KBM-7 (cell line): ENCODE results near the gene PPM1H.

ENCODE experiments used
- DNase-seq: peaks from one replicate; pipeline ENCODE4 v3.0.0-alpha.2; 2015
- in situ Hi-C: fragments of 300-500 bp; cut with MboI; formaldehyde crosslinking; loops from 2 replicates; pipeline ENCODE4 v1.14.3; 2020; ENCODE audit warnings: low sequenced_read_pairs, low pct_unique_long_range_greater_than_20kb, mixed read lengths

Gene PPM1H

DNA sequence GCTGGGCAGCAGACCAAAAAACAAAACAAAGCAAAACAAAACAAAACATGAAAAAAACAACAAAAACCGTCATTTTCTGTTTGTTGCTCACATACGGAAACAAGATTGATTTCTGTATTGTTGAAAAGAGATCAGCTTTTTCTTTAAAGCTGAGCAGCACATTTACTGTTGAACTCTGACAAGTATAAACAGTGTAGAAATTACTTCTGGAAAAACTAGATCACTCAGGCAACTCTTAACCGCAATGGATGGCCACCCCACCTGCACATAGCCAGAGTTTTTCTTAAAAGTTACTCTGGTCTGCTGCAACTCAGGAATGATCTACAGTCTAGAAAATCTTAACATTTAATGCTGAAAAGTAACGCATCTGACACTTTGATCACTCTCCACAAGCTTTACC, 80.9 kb downstream of the PPM1H start:
- in situ Hi-C loops: no loop called here
- DNase-seq: no peak

DNA sequence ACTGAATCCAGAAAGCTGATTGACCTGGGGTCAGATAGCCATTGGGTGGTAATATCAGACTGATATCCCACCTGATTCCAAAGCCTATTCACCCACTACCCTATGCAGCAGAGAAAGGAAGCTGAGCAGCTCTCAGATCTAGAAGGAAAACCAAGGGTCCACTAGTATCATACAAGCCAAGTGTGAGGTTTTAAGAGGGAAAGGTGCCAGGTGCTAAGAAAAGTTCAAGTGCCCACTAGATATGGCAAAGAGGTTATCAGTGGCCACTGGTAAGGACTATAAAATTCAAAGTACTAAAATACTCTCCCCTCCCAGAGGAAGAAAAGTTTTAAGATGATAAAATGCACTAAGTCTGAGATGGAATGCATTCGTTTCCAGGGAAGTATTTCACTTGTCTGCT, 85.6 kb downstream of the PPM1H start:
- in situ Hi-C loops: no loop called here
- DNase-seq: no peak

DNA sequence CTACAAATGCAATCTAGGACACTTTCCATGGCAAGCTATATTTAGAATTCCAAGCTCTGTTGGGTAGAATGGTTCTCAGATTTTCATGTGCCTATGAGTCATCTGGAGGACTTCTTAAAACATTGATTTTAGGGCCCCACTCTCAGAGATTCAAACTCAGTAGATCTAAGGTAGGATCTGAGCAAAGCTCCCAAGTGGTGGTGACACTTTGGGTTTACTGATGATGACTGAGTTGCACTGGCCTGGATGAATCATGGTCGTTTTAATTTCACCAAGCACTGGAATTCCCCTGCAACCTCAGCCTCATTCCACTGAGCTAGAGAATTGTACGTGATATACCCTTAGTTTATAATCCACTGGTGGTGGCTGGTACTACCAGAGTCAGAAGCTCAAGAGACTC, 86.5 kb downstream of the PPM1H start:
- in situ Hi-C loops: no loop called here
- DNase-seq: no peak

DNA sequence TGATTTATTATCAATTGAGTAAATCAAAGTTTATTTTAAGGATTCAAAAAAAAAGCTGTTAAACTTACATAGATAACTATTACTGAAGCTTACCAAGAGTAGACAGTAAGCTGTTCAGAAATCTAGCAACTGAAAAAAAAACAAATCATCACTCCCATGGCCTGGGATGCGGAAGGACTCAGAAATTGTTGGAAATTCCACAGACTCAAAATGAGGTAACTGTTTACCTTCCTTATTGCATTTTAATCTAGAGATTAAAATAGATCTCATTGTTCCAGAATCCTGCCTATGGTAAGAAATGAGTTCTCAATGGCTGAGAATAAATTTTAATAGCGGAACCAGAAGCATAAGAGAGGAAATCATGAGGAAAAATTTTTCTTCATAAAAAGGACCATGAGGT, 87.2 kb downstream of the PPM1H start:
- in situ Hi-C loops: no loop called here
- DNase-seq: no peak

DNA sequence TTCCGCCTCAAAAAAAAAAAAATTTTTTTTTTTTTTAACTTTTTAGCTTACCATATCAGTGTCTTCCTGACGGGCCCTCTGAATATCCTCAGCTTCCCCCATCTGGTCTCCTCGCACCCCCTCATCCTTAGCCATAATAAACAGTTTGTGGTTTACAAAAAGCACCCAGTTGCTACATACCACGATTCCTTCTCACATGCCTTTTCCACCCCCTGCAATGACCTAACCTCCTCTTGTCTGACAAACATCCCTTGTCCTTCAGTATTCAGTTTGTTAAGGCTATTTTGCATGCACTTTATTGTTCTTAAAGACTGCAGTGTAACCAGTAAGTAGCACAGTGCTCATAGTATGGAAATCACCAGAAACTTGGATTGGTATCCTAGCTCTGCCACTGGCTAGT, 88.5 kb downstream of the PPM1H start:
- in situ Hi-C loops: no loop called here
- no peak for DNase-seq

DNA sequence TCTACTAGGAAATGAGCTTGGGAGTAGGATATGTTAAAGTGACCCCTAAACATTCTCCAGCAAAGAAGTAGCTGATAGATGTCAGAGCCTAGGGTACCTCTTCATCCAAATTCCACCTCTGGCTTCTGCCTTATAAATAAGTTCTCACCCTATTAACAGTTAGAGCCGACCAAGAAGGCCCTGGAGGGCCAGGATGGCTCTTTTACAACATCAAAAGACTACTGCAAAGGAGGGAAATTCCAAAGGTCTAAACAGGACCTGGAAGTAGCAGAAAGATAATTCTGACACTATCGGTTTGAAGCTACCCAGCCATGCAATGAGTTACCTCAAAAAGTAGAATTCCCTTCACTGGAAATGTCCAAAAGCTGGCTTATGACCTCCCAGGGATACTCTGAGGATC, 90.0 kb downstream of the PPM1H start:
- no peak for DNase-seq
- in situ Hi-C loops: no loop called here

DNA sequence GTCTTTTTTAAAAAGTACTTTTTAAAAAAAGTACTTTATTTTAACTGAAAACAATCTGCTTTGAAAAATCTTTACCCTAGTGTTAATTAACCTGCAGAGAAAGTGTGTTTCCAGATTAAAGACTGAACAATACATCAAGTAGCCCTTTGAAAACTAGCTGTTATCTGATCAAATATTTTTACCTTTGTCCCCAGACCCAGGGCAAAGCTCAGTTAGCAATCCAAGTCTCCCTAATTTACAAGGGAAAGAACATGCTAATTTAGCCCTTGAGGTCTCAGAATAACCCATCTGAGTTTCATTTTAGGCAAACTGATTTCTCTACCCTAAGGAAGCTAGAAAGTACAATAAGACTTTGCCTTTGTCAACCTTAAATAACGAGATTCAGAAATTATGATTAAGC, 91.2 kb downstream of the PPM1H start:
- in situ Hi-C loops: no loop called here
- no peak for DNase-seq

DNA sequence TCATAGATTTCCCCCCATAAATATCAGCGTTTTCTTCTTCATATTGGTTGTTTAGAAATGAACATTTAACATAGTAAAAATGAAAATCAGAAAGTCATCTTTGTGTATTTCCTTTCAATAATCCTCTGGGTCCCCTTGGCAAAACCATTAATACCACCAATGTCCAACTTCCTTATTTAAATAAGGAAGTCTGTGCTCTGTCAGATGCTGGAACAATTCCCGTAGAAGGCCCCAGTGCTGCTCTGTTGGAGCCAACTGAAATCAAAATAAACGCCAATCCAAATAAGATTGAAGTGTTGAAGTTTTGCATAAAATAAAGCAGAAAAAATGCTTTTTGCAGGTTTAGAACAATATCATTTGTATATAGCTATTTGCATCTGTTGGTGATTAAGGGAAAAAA, 93.1 kb downstream of the PPM1H start:
- in situ Hi-C loops: no loop called here
- peak; percentile 72 for DNase-seq

DNA sequence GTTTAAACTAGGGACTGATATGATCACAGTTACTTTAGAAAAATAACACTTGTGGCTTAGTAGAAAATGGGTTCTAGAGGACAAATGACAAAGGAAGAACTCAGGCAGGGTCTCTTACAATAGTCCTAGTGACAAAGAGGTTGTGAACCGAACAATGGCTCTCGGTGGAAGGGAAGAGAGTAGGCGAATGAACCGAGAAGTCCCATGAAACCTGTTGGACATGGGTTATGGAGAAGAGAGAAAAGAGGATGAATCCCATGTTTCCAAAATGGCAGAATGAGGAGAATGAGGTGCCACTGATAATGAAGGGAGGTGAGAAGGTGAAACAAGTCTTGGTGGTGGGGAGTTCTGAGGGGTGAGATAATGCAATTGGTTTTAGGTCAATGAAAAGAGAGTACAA, 94.1 kb downstream of the PPM1H start:
- in situ Hi-C loops: no loop called here
- DNase-seq: no peak

DNA sequence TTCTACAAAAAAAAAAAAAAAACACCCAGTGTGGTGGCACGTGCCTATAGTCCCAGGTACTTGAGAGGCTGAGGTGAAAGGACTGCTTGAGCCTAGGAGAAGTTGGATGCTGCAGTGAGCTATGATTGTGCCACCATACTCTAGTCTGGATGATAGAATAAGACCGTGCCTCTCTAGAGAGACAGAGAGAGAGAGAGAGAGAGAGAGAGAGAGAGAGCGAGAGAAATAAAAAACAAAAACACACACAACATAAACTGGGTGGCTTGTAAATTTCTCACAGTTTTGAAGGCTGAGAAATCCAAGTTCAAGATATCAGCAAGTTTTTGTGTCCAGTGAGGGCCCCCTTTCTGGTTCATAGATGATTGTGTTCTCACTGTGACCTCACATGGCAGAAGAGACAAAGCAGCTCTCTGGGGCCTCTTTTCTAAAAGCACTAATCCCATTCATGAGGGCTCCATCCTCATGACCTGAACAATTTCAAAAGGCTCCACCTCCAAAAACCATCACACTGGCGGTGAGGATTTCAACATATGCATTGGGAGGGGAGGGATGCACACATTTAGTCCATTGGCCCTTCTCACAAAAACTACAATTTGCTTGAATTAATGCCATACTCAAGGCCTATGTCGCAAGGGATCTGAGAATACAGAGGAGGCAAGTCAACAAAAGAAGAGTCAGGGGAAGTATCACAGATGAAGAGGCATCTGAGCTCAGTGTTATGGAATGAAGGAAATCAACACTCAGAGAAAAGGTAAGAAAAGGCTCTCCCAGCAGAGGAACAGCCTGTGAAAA, 94.9 kb downstream of the PPM1H start:
- in situ Hi-C loops: no loop called here
- no peak for DNase-seq

DNA sequence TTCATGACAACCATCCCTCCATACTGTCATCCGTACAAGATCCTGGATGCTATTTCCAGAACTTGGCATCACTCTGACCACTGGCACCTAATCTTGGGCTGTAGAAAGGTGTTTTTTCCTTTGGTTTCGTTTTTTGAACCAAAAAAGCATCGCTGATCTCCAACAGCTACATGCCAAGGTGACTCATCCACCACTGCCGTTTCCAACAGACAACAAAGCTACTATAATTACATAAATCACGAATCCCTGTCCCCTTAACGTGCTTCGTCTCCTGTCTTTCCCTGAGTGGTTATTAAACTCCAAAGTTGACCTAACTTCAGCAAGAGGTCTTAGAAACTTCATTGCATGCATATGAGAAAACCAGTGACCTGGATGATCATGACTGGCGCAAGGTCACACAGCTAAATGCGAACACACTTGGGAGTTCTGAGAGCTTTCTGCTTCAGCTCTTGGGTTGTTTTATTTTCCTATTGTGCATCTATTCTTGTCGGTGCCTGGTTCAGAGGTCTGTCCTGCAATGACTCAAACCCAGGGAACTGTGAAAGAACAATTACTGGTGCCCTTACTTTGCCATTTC, 99.9 kb downstream of the PPM1H start:
- in situ Hi-C loops: no loop called here
- no peak for DNase-seq

DNA sequence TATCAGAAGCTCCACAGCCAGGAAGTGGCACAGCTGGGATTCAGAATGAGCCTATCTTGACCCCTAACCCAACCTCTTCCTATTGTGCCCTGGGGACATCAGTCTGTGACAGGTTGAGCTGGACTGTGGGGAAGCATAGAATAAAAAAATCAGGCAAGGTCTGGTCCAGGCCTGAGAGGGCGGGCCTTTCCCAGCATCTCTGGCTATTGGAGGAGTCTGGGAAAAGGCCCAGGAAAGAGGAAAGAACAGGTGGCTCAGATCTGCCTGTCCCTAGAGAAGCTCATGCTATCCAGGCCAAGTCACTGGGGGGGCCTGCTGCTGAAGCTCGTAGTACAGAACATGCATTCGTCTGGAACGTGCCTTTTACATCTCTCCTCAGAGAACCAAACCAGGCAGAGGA, 100.5 kb downstream of the PPM1H start:
- no peak for DNase-seq
- in situ Hi-C loops: no loop called here

DNA sequence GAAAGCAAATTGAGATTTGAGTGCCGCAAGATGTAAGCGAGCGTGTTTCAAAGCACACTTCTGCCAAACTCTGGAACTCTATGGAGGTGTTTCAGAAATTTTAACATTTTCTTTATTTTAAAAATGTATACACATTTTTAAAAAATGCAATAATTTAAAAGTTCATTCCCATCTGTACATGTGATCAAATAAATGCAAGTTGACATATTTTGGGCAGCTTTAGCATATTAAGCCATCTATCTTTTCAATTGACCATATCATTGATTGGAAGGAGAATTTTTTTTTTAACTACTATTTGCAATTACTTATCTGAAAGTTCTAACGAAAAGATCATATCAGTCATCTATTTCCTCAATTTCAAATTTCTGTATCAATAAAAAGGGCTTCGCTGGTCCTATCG, 101.3 kb downstream of the PPM1H start:
- no peak for DNase-seq
- in situ Hi-C loops: no loop called here

DNA sequence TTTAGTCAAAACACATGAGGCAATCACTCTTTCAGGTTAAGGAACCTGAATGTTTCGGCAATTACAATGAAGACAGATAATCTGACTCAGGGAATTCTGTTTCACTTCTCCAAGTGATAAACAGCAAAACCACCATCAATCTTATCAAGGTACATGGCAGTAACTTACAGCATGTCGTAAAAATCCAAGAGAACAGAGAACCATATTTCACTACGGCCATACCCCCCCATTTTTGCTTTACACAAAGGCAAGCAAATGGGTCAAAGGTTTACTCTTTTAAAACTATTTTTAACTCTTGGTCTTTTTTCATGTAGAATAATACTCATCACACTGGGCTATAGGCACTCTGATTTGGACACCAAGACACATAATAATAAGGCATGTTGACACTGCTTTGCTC, 102.4 kb downstream of the PPM1H start:
- no peak for DNase-seq
- in situ Hi-C loops: no loop called here

DNA sequence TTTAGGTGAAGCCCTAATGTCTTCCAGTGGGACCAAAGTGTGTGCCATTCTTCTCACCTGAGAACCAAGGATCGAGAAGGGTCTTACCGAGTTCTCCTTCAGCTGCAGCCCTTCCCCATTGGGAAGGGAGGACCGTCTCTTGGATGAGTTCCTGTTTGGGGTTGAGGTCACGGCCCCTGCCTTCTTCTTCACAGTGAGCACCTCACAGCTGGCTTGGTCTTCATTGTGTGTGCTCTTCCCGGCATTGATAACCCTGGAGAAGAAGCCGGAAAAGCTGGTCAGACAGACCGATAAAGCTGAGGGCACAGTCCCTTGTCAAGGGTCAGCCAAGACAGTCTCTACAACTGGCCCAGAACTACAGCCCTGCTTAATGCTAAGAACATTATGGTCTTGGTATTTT, 102.9 kb downstream of the PPM1H start:
- no peak for DNase-seq
- in situ Hi-C loops: no loop called here

DNA sequence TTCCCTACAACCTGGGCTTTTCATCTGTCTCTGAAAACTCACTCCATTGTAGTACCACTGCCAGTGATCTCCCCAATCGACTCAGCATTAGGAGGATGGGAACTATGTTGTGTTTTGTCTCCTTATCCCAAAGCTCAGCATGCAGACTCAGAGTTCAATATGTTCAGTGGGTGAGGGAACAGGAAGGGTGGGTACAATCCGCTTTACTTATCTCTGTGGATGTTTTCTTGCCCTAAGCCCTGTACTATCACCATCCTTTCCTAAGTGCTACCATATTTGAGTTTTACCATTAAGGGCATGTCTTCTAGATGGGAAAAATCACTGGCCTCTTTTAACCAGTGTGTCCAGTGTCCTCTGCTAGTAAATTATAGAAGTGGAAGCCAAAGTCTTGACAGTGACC, 107.1 kb downstream of the PPM1H start:
- no peak for DNase-seq
- in situ Hi-C loops: no loop called here

DNA sequence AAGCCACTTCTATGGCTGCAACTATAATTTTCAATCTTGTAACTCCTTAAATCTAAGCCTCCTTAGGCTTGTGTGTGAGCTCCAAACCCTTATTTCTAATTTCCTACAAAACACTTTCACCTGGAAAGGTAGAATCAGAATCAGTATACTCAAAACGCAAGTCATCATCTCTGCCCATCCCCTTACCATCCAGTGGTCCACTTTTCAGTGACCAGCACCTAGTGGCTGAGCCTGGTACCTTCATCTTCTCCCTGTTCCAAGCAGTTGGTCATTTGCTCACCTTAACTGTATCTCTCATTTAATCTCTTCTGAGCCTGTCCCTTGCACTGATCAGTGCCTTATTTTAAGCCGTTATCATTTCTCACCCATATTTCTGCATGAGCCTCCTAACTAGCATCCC, 107.9 kb downstream of the PPM1H start:
- DNase-seq: no peak
- in situ Hi-C loops: no loop called here

DNA sequence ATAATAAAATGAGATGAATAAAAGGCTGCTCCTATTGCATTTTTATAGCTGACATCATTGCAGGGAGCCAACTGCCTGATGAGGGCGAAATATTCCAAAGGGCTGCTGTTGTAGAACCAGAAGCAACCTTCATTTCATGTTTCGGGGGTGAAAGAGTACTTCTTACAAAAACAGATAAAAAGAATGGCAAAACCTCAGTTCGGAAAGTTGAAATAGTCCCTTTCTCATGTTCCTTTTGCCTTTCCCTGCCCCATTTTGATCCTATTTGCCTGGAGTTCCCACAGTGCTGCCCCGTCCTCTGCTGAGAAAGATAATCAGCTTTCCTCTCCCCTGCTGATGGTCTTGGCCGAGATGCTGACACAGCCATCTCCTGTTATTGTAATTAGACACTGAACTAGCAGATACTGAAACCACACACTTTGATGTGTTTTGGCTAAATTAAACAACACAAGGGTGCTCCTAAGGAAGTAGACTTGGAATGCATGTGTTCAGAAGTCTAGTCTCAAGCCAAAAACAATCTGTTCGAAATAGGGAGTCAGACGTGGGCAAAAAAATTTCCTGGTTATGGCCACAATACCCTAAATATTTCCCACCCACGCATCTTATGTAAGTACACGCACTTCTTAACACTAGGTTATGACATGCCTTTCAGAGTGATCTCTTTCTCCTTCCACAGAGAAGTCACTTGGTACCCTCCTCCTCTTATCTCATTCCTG, 117.2 kb downstream of the PPM1H start:
- in situ Hi-C loops: no loop called here
- peak; percentile 36 for DNase-seq

DNA sequence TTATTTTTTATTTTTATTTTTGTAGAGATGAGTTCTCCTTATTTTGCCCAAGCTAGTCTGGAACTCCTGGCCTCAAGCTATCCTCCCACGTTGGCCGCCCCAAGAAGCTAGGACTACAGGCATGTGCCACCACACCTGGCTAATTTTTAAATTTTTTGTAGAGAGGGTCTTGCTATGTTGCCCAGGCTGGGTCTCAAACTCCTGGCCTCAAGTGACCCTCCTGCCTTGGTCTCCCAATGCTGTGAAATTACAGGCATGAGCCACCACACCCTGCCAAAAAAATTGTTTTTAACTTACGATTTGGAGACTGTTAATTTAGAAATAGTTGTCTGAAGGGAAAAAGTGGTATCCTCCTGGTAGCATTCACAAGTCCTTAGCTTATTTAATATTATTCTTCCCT, 120.7 kb downstream of the PPM1H start:
- in situ Hi-C loops: no loop called here
- no peak for DNase-seq

DNA sequence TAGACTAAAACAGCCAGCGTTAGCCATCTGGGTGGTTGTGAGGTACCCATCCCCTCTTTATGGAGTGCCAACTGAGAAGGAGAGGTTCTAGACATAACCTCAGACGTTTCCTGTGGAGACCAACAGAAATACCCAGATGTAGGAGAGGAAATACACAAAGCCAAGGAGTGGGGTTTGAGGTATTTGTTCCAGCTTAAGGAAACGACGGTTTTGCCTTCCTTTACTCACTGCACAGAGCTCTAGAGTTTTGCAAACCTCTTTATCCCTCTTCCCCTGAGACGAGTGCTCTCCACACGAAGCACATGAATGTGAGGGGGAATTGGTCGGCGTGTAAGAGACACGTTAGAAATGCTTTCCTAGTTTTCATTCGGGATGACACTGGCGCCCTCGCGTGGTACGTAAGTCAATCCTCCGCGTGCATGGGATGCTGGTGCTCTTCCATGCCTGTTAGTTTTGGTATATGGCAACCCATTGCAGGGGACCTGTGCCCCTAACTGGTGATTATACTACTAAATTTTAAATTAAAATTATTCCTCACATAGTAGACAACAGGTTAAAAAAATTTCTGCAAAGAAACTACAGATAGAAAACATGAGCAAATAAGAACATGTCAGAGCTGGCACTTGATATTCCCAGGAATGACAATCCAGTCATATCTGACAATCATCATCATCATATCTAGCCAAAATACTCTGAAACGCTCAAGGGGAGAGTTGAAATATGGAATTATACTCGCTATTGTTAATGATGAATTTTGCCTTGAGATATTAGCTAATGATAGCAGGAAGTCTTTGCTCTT, 121.7 kb downstream of the PPM1H start:
- peak; percentile 72 for DNase-seq
- in situ Hi-C loops: no loop called here
